ENCODE data around the gene PDZRN4. TPM values are rescaled to one million over a fixed set of nuclear protein-coding genes. Genes with fewer than 3 reads are reported as not detected.
A peak's percentile ranks its signal among the peaks of the same experiment; 100 is the strongest.

PDZRN4 gene
- polyA plus RNA-seq, 1 donor from 2014 or later: 46.7 TPM

DNA sequence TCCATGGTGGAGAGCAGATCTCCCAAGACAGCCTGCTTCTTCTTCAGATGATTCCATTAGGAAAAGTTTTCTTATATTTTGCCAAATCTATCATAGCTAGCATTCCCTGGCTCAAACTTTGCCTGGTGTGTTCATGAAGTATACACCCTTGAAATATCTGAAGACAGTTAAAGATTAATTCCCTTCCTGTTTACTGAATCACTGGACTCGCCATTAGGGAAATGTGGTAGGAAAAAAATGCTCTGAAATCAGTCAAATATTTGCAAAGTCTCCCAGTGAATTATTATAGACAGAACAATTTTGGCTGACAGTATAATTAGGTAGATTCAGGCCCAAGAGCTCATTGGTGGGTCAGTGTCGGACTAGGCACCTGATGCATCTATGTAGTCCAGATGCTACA lies 86.5 kb downstream of the PDZRN4 start:
- no peak overlapping the region for H3K4me3 ChIP-seq (ENCODE audit: low read length)
- no peaks in the 10 kb centered on the region for H3K36me3 ChIP-seq (ENCODE audit: insufficient read depth, low read length)
- H3K9me3 ChIP-seq (ENCODE audit: low read length): no peaks in the 10 kb centered on the region
- H3K79me2 ChIP-seq (replicated peaks; ENCODE audit: insufficient read depth, low read length): no peaks in the 10 kb centered on the region
- TF ChIP-seq MXI1 (conservative IDR thresholded peaks at IDR 0.05; ENCODE audit: poor library complexity, severe bottlenecking) (no peak), SMC3 (conservative IDR thresholded peaks at IDR 0.05; ENCODE audit: poor library complexity) (no peak), EP300 (conservative IDR thresholded peaks at IDR 0.05; ENCODE audit: poor library complexity, severe bottlenecking) (no peak), CTCF (IDR thresholded peaks at IDR 0.05; ENCODE audit: poor library complexity, severe bottlenecking) (no peak), POLR2AphosphoS5 (IDR thresholded peaks at IDR 0.05) (no peak), TAF1 (IDR thresholded peaks at IDR 0.05; ENCODE audit: low read depth) (no peak), EZH2 (IDR thresholded peaks at IDR 0.05; ENCODE audit: borderline replicate concordance, insufficient read depth, low read length, poor library complexity, severe bottlenecking) (no peak), RAD21 (conservative IDR thresholded peaks at IDR 0.05) (no peak)
- TF ChIP-seq, protein P1, sequence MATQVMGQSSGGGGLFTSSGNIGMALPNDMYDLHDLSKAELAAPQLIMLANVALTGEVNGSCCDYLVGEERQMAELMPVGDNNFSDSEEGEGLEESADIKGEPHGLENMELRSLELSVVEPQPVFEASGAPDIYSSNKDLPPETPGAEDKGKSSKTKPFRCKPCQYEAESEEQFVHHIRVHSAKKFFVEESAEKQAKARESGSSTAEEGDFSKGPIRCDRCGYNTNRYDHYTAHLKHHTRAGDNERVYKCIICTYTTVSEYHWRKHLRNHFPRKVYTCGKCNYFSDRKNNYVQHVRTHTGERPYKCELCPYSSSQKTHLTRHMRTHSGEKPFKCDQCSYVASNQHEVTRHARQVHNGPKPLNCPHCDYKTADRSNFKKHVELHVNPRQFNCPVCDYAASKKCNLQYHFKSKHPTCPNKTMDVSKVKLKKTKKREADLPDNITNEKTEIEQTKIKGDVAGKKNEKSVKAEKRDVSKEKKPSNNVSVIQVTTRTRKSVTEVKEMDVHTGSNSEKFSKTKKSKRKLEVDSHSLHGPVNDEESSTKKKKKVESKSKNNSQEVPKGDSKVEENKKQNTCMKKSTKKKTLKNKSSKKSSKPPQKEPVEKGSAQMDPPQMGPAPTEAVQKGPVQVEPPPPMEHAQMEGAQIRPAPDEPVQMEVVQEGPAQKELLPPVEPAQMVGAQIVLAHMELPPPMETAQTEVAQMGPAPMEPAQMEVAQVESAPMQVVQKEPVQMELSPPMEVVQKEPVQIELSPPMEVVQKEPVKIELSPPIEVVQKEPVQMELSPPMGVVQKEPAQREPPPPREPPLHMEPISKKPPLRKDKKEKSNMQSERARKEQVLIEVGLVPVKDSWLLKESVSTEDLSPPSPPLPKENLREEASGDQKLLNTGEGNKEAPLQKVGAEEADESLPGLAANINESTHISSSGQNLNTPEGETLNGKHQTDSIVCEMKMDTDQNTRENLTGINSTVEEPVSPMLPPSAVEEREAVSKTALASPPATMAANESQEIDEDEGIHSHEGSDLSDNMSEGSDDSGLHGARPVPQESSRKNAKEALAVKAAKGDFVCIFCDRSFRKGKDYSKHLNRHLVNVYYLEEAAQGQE (IDR thresholded peaks at IDR 0.05; ENCODE audit: borderline replicate concordance): no peak
- H3K9ac ChIP-seq (ENCODE audit: low read length): no peak overlapping the region
- no peaks in the 10 kb centered on the region for H3F3A ChIP-seq (ENCODE audit: insufficient read depth, low read length, poor library complexity, severe bottlenecking)
- H4K20me1 ChIP-seq (ENCODE audit: insufficient read depth): no peaks in the 10 kb centered on the region
- no peaks in the 10 kb centered on the region for H3K9me2 ChIP-seq (ENCODE audit: insufficient read depth, low read length)
- H2AFZ ChIP-seq (ENCODE audit: low read depth, low read length): no peak overlapping the region
- H3K27me3 ChIP-seq (ENCODE audit: insufficient read depth, low read depth, low read length): no peaks in the 10 kb centered on the region
- no peak overlapping the region for H3K27ac ChIP-seq (ENCODE audit: low read length)
- H3K4me2 ChIP-seq (ENCODE audit: low read length): no peak overlapping the region

DNA sequence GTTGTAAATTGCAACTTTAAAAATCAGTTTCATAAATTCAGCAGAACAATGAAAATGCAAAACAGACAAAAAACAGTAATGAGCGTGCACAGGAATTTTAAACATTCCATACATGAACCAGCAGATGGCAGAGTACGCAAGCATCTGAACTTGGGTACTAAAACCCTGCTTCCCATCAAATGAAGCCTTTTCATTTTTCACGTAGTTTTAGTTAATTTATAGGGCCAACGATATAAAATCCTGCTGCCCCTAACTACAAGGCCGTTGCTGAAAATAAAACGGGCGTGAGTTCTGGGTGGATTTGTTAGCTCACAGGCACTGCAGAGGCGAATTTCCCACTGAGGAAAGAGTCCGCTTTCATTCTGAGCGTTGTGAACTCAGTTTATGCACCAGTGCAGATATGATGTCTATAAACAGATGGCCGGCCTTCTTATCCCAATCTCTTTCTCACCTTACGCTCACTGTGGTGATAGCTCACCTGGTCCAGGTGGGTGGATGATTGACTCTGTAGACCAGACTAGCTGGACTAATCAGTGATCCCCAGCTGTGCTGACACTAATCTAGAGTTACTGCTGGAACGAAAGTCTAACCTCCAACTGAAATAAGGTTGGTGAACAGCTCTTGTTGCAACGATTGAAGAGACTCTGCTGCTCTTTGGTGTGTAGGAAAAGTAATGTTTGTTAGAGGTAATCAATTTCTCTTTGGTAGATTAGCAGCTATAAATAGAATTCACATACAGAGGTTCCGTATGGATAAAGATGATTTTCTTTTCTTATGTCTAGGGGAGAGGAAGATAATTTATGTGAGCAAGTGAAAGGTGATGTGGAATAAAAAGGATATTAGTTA lies 89.2 kb downstream of the PDZRN4 start:
- no peak overlapping the region for H3K4me2 ChIP-seq (ENCODE audit: low read length)
- H3F3A ChIP-seq (ENCODE audit: insufficient read depth, low read length, poor library complexity, severe bottlenecking): no peaks in the 10 kb centered on the region
- H3K4me3 ChIP-seq (ENCODE audit: low read length): no peak overlapping the region
- H3K36me3 ChIP-seq (ENCODE audit: insufficient read depth, low read length): no peaks in the 10 kb centered on the region
- H3K27ac ChIP-seq (ENCODE audit: low read length): peak overlapping the region; percentile 30
- no peak overlapping the region for H2AFZ ChIP-seq (ENCODE audit: low read depth, low read length)
- no peaks in the 10 kb centered on the region for H4K20me1 ChIP-seq (ENCODE audit: insufficient read depth)
- H3K9me2 ChIP-seq (ENCODE audit: insufficient read depth, low read length): no peaks in the 10 kb centered on the region
- H3K9ac ChIP-seq (ENCODE audit: low read length): no peak overlapping the region
- H3K79me2 ChIP-seq (replicated peaks; ENCODE audit: insufficient read depth, low read length): no peaks in the 10 kb centered on the region
- TF ChIP-seq POLR2AphosphoS5 (IDR thresholded peaks at IDR 0.05) (no peak), MXI1 (conservative IDR thresholded peaks at IDR 0.05; ENCODE audit: poor library complexity, severe bottlenecking) (no peak), SMC3 (conservative IDR thresholded peaks at IDR 0.05; ENCODE audit: poor library complexity) (peak; percentile 97), RAD21 (conservative IDR thresholded peaks at IDR 0.05) (peak; percentile 97), TAF1 (IDR thresholded peaks at IDR 0.05; ENCODE audit: low read depth) (no peak), EP300 (conservative IDR thresholded peaks at IDR 0.05; ENCODE audit: poor library complexity, severe bottlenecking) (no peak), CTCF (IDR thresholded peaks at IDR 0.05; ENCODE audit: poor library complexity, severe bottlenecking) (peak; percentile 90), EZH2 (IDR thresholded peaks at IDR 0.05; ENCODE audit: borderline replicate concordance, insufficient read depth, low read length, poor library complexity, severe bottlenecking) (no peak)
- TF ChIP-seq, protein P1 (IDR thresholded peaks at IDR 0.05; ENCODE audit: borderline replicate concordance): no peak
- H3K9me3 ChIP-seq (ENCODE audit: low read length): no peaks in the 10 kb centered on the region
- H3K27me3 ChIP-seq (ENCODE audit: insufficient read depth, low read depth, low read length): no peaks in the 10 kb centered on the region
